ENCODE data around the gene MCTP2.

MCTP2 gene

GRCh38 chr15:94300612-94301011 is 69.3 kb downstream of the MCTP2 start:
- no peak for DNase-seq

- DNase-seq: no peak
Observed at GRCh38 chr15:94305133-94305532, 73.8 kb downstream of the MCTP2 start.

- DNase-seq: no peak
Observed at GRCh38 chr15:94306700-94307650, 75.6 kb downstream of the MCTP2 start.

DNA sequence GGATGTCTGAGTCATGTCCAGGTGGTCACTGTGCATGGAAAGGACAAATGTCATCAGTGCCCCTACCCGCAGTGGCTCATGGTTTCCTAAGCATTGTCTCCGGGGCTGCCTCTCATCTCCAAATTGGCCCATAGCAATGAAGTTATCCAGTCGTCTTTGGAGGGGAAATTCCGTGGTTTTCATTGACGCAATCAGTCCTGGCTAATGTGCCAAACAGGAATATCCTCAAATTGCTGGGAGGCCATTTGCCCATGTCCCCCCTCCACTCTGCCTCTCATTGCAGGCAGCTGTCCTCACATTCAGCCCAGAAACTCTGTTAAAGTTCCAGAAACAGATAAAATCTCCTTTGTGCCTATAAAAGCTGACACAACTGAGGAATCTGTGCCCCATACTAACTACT is 81.6 kb downstream of the MCTP2 start:
- no peak for DNase-seq

DNA sequence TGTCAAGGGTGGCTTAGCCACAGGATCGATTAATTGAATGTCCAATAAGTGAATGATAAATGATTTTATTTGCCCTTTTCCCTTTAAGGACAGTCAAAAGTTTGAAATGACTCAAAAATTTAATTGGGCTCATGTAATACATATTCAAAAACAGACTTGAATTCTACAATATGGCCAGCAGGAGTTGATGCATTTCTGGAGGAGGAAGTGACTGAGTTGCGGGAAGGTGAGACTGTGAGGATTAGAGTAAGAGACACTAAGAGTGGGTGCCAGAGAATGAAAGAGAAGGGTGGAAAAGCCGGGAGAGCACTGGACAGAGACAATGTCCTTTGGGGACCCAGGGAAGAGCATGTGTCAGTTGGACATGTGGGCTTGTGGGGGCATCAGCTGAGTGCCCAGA is 83.3 kb downstream of the MCTP2 start:
- no peak for DNase-seq

GRCh38 chr15:94317211-94317610 is 85.8 kb downstream of the MCTP2 start:
- no peak for DNase-seq

DNA sequence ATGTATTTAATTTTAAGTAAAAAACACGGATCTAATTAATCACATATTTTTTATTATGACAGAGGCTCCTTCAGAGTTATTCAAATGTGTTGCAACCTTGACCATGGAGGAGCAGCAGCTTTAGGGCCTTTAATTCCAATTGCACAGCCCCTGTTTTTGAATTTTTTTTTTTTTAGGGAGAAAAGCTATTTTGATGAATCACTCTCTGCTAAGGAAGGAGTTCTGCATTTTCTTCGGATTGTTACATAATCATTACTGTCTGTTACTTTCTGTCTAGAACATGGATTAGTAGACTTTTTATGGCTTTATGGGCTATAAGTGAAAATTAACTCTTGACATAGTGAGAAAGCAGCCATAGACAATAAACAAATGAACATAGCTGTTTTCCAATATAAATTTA is 90.8 kb downstream of the MCTP2 start:
- no peak for DNase-seq

DNA sequence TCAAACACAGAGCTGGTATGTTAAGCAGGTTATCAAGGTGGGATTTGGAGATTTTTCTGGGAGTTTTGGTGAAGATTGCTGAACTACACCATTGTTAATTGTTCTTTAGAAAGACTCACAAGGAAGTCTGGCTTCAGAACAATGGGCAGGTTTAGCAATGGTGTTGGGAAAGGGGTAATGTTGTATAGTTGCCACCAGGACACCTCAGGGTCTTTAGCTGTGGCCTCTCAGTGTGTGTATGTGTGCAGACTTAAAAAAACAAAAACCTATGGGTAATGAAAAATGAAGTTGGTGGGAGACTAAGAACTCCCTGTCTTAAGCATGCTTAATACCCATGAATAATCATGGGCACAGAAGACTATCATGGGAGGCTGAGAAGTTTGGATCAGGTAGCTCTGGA is 91.7 kb downstream of the MCTP2 start:
- DNase-seq: no peak

DNA sequence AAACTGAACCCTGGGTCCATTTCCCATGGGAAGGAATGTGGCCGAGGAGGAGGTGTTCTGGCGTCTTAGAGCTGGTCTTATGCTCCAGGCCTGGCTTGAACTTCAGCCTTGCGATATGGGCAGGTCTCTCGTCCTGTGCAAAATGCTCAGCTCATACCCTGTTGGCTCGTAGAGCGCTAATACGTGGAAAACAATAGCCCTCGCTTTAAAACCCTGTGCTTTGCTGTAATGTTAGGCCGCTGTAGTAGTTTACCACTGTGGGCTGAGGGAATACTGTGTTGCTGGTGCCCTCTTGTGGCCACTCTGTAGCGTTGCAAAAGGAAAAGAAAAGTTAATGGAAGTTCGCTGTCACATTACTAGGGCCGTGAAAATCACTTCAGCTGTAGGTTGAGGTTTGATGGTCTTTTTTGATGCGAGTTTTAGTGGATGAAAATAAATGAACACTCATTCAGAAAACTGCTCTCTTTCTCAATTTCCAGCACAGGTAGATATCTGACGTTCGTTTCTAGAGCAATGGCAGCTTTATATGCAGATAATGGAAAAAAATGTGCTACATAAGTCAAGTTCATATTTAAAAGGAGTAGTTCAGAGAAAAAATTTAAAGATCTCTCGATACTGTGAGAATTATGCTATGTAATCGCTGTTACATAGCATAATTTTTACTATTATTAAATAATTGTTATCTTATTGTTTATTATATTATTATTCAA is 92.9 kb downstream of the MCTP2 start:
- no peak for DNase-seq

DNA sequence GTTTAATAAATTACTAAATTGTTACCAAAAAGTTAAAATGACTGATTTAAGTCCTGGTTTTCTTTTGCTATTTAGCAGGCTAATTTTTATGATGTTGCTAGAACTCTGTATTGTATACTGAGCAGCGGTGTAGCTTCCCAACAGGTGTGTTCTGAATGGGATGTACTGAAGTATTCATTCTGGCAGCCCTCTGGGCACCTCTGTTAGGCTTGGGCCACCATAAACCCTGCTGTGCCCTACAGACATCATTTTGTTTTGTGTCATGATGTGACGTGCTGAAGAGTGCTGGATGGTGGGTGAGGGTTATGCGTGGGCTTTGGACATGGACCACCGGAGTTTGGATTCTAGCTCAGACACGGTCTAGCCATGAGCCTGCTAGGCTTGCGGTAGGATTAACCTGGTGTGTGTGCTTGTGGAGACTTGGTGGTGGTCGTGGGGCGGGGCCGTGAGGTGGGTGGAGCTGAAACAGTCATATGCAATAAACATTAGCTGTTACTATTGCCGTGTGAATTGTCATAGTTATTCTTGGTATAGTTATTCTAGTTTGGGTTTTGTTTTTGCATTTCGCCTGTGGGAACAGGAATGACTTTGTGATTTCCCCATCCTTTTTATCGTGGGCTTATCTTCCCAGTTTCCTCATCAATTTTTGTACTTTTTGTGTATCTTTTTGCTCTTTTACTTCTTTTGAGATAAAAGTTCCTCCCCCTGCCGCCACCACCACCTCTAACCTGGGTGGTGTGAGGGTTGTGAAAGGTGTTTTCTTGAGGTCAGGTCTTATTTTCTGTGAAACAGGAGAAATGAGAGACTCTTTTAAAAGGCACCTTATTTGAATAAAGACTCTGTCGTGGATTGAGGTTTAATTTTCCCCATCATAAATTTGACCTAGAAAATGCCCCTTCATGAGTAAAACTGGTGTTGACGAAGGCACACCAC is 93.7 kb downstream of the MCTP2 start:
- no peak for DNase-seq

DNA sequence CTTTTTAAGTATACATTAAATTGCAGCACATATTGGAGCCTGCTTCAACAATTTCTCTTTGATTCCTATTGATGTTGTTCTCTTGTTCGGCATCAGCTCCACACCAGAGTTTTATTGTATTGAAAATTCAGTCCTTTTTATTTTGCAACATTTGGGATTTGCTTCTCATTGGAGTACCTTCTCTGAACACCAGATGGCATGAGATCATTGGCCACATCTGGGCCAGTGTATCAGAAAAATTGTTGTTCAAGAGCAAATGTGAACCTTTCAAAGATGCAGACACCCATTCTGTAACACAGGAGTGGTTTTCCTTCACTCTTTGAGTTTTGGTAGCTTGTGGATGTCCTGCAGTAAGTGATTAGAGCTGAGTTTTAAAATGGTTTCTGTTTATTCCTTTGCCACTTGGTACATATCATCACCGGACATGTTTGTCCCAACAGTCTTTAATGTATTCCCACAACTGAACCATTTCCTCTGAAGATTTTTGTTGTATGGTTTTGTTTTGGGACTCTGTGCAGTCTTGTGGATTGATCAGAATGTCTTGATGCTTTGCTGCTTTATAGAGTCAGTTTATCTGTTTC is 96.1 kb downstream of the MCTP2 start:
- no peak for DNase-seq

GRCh38 chr15:94331731-94332130 is 100.4 kb downstream of the MCTP2 start:
- DNase-seq: no peak

DNA sequence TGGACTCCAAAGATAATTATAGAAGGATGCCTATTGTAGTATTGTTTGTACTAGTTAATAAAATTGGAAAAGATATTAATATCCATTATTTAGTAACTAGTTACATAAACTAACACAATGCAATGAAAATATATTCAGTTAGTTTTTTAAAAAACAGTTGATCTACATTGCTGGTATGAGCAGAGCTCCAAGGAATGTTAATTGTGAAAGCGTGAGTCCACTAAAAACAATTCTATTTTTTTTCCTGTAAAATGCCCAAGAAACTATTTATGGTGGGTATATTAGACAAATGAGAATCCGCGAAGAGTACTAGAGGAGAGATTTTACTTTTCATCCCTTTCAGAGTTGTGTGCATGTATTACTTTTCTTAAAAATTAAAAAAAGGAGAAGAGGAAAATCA is 104.3 kb downstream of the MCTP2 start:
- no peak for DNase-seq

DNA sequence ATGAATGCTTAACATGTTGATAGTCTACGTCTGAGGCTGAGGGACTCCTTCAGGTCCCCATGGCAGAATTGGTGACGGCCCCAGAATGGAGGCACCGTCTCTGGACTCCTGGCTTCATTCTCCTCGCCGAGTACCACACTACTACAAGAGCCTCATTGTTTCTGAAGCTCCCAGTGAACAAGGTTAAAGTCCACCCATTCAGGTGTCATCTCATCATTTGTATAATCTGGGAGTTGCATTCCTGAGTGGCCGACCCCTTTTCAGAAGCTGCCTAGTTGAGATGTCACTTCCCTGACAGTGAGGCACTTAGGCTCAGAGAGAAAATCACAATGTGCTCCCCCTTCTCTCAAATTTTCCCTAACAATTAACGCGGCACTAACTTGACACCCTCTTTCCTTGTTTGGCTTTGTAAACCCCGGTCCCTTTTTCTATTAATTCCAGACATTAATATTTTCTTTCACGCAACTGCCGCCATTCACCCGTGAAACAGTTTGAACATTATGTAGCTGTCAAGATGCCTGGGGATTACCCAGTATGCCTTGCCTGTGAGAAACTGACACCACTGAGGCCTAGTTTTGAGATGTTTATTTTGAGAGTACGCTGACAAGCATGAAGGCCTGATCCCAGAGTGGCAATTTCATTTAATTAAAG is 105.6 kb downstream of the MCTP2 start:
- no peak for DNase-seq

GRCh38 chr15:94338243-94338846 is 107.0 kb downstream of the MCTP2 start:
- no peak for DNase-seq

- no peak for DNase-seq
Observed at GRCh38 chr15:94346282-94346681, 114.9 kb downstream of the MCTP2 start.

DNA sequence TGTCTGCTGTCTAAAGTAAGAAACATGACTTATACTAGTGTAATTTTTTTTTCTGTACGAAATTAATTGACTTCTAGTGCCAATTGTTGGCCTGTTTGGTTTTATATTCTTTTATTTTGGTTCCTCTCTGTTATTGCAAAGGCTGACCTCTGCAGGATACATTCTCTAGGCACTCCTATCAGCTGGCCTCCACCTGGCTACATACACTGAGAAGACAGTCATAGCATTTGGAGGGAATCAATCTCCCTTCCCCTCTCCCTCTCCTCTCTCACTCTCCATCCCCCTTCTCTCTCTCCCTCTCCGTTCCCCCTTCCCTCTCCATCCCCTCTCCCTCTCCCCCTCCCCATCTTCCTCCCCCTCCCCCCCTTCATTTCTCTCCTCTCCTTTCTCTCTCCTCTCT is 116.7 kb downstream of the MCTP2 start:
- DNase-seq: no peak

DNA sequence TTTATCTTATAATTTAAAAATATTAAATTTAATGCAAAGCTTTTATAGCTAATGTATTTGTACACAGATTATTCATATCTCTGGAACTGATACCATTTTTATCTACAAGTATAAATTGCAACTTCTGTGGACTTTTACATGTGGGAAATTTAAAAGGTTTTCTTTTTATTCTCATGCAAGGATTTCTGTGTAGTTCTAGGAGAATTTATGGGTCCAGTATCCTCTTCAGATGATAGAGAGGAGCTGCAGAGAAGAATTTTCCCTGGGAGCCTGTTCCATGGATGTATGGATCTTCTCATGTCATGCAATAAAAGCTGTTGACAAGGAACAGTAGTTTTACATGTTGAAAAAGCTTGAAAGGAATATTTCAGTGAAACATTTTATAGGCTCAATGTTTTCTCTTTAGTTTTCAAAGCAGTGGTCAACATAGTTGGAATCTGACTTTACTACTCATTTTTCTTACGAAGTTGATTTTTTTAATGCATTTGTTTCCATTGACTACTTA is 119.7 kb downstream of the MCTP2 start:
- no peak for DNase-seq

- no peak for DNase-seq
Observed at GRCh38 chr15:94352636-94353487, 121.5 kb downstream of the MCTP2 start.

GRCh38 chr15:94353488-94353820 is 122.1 kb downstream of the MCTP2 start:
- DNase-seq: no peak

DNA sequence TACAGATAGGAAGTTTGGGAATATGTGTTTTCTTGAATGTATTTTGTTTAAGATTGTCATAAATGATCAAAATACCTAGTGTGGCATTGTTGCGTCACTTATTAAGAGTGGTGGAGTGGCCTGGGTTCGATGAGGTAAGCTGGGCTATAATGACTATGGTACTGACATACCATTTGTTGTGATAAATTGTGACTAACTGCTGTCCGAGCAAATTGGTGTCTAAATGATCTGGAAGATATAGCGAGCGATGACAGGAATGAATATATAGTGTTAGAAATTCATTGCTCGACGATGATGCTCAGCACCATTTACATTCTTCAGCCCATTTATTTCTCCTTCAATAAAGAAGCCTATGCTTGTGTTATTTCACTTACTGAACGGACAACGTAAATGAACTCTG is 123.3 kb downstream of the MCTP2 start:
- DNase-seq: no peak

Measured in NCI-H187 treated with DMSO at 0.1 percent for 48 hours (cell line).